B cell (primary cell): ENCODE measurements around the gene ELFN2. TPM values are rescaled to one million over a fixed set of nuclear protein-coding genes. Genes with fewer than 3 reads are reported as not detected.
"Not testable (repeated sequence)": the region's sequence is repeated elsewhere in the genome, so short reads cannot be mapped to it uniquely, and the experiment has no call there.

ENCODE experiments used
- ATAC-seq: fragments of 200-7000 bp; cut with Tn5 transposase; one replicate; pipeline ENCODE4 v1.10.0; 2021; ENCODE audit warnings: low read depth, mild to moderate bottlenecking, moderate number of reproducible peaks, moderate library complexity
- CTCF ChIA-PET: fragments of 350-600 bp; sonication (Branson Sonifier 250); formaldehyde crosslinking; loops from one replicate; lab custom pipeline; 2021; ENCODE audit warnings: antibody characterized with exemption, inconsistent platforms; lab: Charles Lee
- POLR2A ChIA-PET: fragments of 350-600 bp; sonication (Branson Sonifier 250); formaldehyde crosslinking; loops from one replicate; lab custom pipeline; 2021; ENCODE audit warnings: antibody characterized with exemption; lab: Charles Lee
- DNase-seq: peaks from one replicate; pipeline ENCODE4 v3.0.0; 2013
- H2AFZ ChIP-seq: 2 replicates; pipeline ENCODE4 v1.6.1; 2012; ENCODE audit warnings: mild to moderate bottlenecking, low read depth, low read length; ENCODE audit not compliant: insufficient read depth, poor library complexity, severe bottlenecking
- H3K27ac ChIP-seq, 2 donors: 1 replicate in 1 of 2; 2 replicates in 1 of 2; pipeline ENCODE4 v1.5.1; 2012 to 2013; ENCODE audit warnings: low read length in 2 of 2, mild to moderate bottlenecking in 2 of 2, moderate library complexity in 1 of 2
- H3K27me3 ChIP-seq, 4 experiments: fragments of 200-600 bp in 1 of 4; sonication (generic) in 1 of 4; replicated peaks in 1 of 4; 1 replicate in 2 of 4; 2 replicates in 2 of 4; pipeline versions ENCODE4 v1.6.1 to v1.7.0; 2013 to 2016; ENCODE audit warnings: low read length in 3 of 4, mild to moderate bottlenecking in 2 of 4, mixed read lengths in 1 of 4, moderate library complexity in 1 of 4; ENCODE audit not compliant: insufficient read depth in 4 of 4, control insufficient read depth in 3 of 4; ENCODE audit errors: control extremely low read depth in 1 of 4
- H3K36me3 ChIP-seq, 2 experiments: replicated peaks in 1 of 2; 1 replicate in 1 of 2; 2 replicates in 1 of 2; pipeline versions ENCODE4 v1.6.1 to v1.7.1; 2013; ENCODE audit warnings: low read length in 1 of 2; ENCODE audit not compliant: insufficient read depth in 2 of 2, control insufficient read depth in 1 of 2; ENCODE audit errors: control extremely low read depth in 1 of 2, extremely low read depth in 1 of 2
- H3K4me1 ChIP-seq, 2 donors: fragments of 200-600 bp in 1 of 2; sonication (generic) in 1 of 2; 1 replicate in 1 of 2; 2 replicates in 1 of 2; pipeline versions ENCODE4 v1.5.1 to v1.6.1; 2013 to 2017; ENCODE audit warnings: low read length in 2 of 2; ENCODE audit not compliant: control insufficient read depth in 2 of 2, insufficient read depth in 2 of 2
- H3K4me2 ChIP-seq: replicated peaks from 2 replicates; pipeline ENCODE3; 2012; ENCODE audit warnings: mild to moderate bottlenecking, low read depth, low read length; ENCODE audit not compliant: poor library complexity, severe bottlenecking
- H3K4me3 ChIP-seq, 5 experiments: fragments of 200-600 bp in 1 of 5; sonication (generic) in 1 of 5; 1 replicate in 3 of 5; 2 replicates in 2 of 5; pipeline versions ENCODE4 v1.5.1 to v1.7.0; 2011 to 2016; ENCODE audit warnings: low read length in 4 of 5, mild to moderate bottlenecking in 4 of 5, low read depth in 2 of 5, control low read depth in 1 of 5, moderate library complexity in 1 of 5; ENCODE audit not compliant: insufficient read depth in 1 of 5; ENCODE audit errors: control extremely low read depth in 1 of 5, extremely low read depth in 1 of 5
- H3K79me2 ChIP-seq: fragments of 200-600 bp; sonication (generic); one replicate; pipeline ENCODE4 v1.6.0; 2016; ENCODE audit warnings: low read length; ENCODE audit not compliant: control insufficient read depth, insufficient read depth
- H3K9ac ChIP-seq: fragments of 200-600 bp; sonication (generic); 2 replicates; pipeline ENCODE4 v1.6.1; 2017; ENCODE audit warnings: mild to moderate bottlenecking, low read length, moderate library complexity
- H3K9me3 ChIP-seq, 3 donors: one replicate each; pipeline versions ENCODE4 v1.6.1 to v1.7.1; 2013; ENCODE audit warnings: low read length in 2 of 3; ENCODE audit not compliant: control insufficient read depth in 2 of 3, insufficient read depth in 1 of 3; ENCODE audit errors: control extremely low read depth in 1 of 3
- H4K20me1 ChIP-seq: 2 replicates; pipeline ENCODE4 v1.6.0; 2012; ENCODE audit warnings: mild to moderate bottlenecking, low read length; ENCODE audit not compliant: insufficient read depth, control insufficient read depth, poor library complexity, severe bottlenecking
- H3K27ac Mint-ChIP-seq: one replicate; pipeline ENCODE4 v1.8.0; 2021; ENCODE audit warnings: mixed read lengths
- H3K27me3 Mint-ChIP-seq: one replicate; pipeline ENCODE4 v1.8.0; 2021; ENCODE audit warnings: mixed read lengths
- H3K4me1 Mint-ChIP-seq: one replicate; pipeline ENCODE4 v1.8.0; 2021; ENCODE audit warnings: mixed read lengths
- H3K4me3 Mint-ChIP-seq: one replicate; pipeline ENCODE4 v1.8.0; 2021; ENCODE audit warnings: mixed read lengths
- H3K9me3 Mint-ChIP-seq: one replicate; pipeline ENCODE4 v1.8.0; 2022; ENCODE audit warnings: mixed read lengths; ENCODE audit not compliant: insufficient read depth
- CTCF ChIP-seq: fragments of 200-600 bp; IDR thresholded peaks from one replicate; pipeline ENCODE4 v1.8.0; 2022; ENCODE audit warnings: antibody characterized with exemption, mild to moderate bottlenecking
- WGBS: methylation state at CpG from one replicate; pipeline ENCODE4 v1.1.5; 2013; ENCODE audit warnings: missing lambda C conversion rate; ENCODE audit not compliant: insufficient coverage; 5-methylcytosine and 5-hydroxymethylcytosine counted together
- intact Hi-C: fragments of 100-400 bp; cut with micrococcal nuclease; formaldehyde crosslinking; loops from one replicate; pipeline ENCODE4 v1.10.0; 2022
- polyA plus RNA-seq: library from polyadenylated mRNA; depleted of rRNA; stranded (reverse); fragments of >200 nt; gene quantifications from 2 replicates; pipeline ENCODE4 v1.2.3, GENCODE V29; 2012
- total RNA-seq, 2 donors: library from RNA; stranded (reverse); fragments of 120-200 nt in 1 of 2; gene quantifications; 1 replicate in 1 of 2; 2 replicates in 1 of 2; pipeline versions ENCODE4 v1.2.3 to v1.2.4, GENCODE V29; 2013 to 2022

ELFN2 gene
- total and polyA plus RNA-seq, 2 donors (not counting 1 experiment from before 2014, with no cell fraction given): 0.07 to 0.12 TPM

GRCh38 chr22:37400719-37401118 lies 26.6 kb downstream of the ELFN2 start:
- intact Hi-C loops: no loop called here
- Histone ChIP-seq H3K27me3 (peaks cover 0 to 4% (median 0%) of the 10 kb centered on the region in 4 experiments), H3K79me2 (no peaks in the 10 kb centered on the region), H3K36me3 (no peaks in the 10 kb centered on the region), H3K9me3 (no peaks in the 10 kb centered on the region), H2AFZ (no peak overlapping the region), H3K27ac (no peak overlapping the region), H4K20me1 (no peaks in the 10 kb centered on the region), H3K4me2 (no peak overlapping the region), H3K4me3 (no peak overlapping the region), H3K9ac (no peak overlapping the region), H3K4me1 (no peaks in the 10 kb centered on the region)
- Mint-ChIP-seq H3K4me3 (no peak overlapping the region), H3K27ac (no peak overlapping the region), H3K4me1 (no peaks in the 10 kb centered on the region), H3K27me3 (peaks cover 13% of the 10 kb centered on the region), H3K9me3 (no peaks in the 10 kb centered on the region)
- DNase-seq (no peak), ATAC-seq (no peak)
- ChIA-PET CTCF (no interaction called here), POLR2A (no interaction called here)
- TF ChIP-seq CTCF: no peak
- WGBS: 83% methylated on average over 9 of the region's 11 CpGs

GRCh38 chr22:37399457-37399856 lies 27.8 kb downstream of the ELFN2 start:
- H2AFZ ChIP-seq, H3K36me3 ChIP-seq, H3K4me1 ChIP-seq, H3K9me3 ChIP-seq, H3K4me2 ChIP-seq, ATAC-seq, DNase-seq, H4K20me1 ChIP-seq, CTCF ChIA-PET, H3K4me1 Mint-ChIP-seq, H3K4me3 Mint-ChIP-seq, H3K27ac Mint-ChIP-seq, H3K9me3 Mint-ChIP-seq, intact Hi-C loops, H3K27ac ChIP-seq, H3K4me3 ChIP-seq, H3K9ac ChIP-seq, POLR2A ChIA-PET, H3K27me3 ChIP-seq, H3K79me2 ChIP-seq: not testable (repeated sequence)
- peaks cover 13% of the 10 kb centered on the region for H3K27me3 Mint-ChIP-seq
- WGBS: 77% methylated on average over 5 of the region's 19 CpGs
